NB4 (cell line): ENCODE measurements around the gene CPE.

ENCODE experiments used
- MAX ChIP-seq: IDR thresholded peaks from 2 replicates; pipeline ENCODE4 v1.6.1; 2011; ENCODE audit warnings: low read depth, low read length
- POLR2A ChIP-seq: IDR thresholded peaks from 2 replicates; pipeline ENCODE4 v1.6.1; 2011; ENCODE audit warnings: mild to moderate bottlenecking; ENCODE audit not compliant: insufficient read length; ENCODE audit errors: extremely low read depth
- TF ChIP-seq, protein P1 (sequence below): IDR thresholded peaks from one replicate; pipeline ENCODE4 v1.5.1; 2012; ENCODE audit warnings: low read depth, low read length

- TF ChIP-seq POLR2A, result no peak
- TF ChIP-seq, protein P1, sequence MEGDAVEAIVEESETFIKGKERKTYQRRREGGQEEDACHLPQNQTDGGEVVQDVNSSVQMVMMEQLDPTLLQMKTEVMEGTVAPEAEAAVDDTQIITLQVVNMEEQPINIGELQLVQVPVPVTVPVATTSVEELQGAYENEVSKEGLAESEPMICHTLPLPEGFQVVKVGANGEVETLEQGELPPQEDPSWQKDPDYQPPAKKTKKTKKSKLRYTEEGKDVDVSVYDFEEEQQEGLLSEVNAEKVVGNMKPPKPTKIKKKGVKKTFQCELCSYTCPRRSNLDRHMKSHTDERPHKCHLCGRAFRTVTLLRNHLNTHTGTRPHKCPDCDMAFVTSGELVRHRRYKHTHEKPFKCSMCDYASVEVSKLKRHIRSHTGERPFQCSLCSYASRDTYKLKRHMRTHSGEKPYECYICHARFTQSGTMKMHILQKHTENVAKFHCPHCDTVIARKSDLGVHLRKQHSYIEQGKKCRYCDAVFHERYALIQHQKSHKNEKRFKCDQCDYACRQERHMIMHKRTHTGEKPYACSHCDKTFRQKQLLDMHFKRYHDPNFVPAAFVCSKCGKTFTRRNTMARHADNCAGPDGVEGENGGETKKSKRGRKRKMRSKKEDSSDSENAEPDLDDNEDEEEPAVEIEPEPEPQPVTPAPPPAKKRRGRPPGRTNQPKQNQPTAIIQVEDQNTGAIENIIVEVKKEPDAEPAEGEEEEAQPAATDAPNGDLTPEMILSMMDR, result no peak
- TF ChIP-seq MAX, result no peak
Measured at GRCh38 chr4:165475706-165476070, 96.9 kb downstream of the CPE start.
